Retinal pigment epithelial cell (primary cell): ENCODE data around the gene SBSN.

Experiments
- DNase-seq: peaks from one replicate; pipeline ENCODE4 v3.0.0-alpha.2; 2010; ENCODE audit warnings: low read depth
- H3K4me3 ChIP-seq: 2 replicates; pipeline ENCODE4 v1.5.1; 2011; ENCODE audit warnings: mild to moderate bottlenecking, low read length, control low read depth, moderate library complexity
- TF ChIP-seq, protein P1 (sequence below): conservative IDR thresholded peaks from 2 replicates; pipeline ENCODE4 v1.5.1; 2011; ENCODE audit warnings: low read depth, low read length, control low read depth, inconsistent platforms

The SBSN gene

DNA sequence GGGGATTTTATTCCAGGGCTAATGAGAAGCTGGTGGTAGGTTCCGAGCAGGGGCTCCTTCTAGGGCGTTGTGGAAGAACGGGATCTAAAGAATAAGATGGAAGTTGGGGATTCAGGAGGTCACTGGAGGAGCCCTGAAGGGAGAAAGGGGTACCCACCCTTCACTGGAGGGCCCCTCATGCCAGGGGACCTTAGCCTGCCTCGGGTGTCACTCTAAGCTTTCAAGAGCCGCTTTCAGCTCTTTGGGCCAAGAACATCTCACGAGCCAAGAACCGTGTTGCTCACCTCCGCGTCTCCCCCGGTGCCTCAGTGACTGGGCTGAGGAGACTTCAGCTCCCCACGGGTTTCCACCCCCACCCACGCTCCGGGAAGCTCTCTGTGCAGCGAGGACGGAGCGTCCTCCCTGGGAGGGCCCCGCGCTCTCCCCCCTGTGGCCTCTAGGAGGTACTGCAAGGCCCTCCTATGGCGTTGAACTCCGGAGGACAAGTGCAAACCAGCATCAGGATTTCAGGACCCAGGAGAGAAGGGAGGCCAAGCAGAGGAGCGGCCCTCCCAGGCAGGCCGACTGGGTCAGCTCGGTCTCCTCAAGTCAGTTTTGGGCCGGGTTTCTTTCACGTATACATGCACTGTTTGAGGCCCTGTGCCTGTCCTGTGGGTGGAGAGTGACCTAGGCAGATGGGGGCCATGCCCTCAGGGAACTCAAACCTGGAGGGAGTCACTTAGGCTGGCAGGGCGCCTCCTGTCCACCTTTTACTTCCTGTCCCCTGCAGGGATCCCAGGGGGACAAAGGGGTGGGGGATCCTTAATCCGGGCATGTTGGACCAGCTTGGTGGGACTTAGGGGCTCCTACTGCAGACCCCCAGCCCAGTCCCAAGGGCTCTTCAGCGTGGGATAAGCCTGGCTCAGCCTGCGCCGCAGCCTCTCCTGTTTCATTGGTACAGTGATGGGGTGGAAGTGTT lies 32.7 kb downstream of the SBSN start:
- no peak for DNase-seq
- H3K4me3 ChIP-seq = no peak overlapping the region
- TF ChIP-seq, protein P1, sequence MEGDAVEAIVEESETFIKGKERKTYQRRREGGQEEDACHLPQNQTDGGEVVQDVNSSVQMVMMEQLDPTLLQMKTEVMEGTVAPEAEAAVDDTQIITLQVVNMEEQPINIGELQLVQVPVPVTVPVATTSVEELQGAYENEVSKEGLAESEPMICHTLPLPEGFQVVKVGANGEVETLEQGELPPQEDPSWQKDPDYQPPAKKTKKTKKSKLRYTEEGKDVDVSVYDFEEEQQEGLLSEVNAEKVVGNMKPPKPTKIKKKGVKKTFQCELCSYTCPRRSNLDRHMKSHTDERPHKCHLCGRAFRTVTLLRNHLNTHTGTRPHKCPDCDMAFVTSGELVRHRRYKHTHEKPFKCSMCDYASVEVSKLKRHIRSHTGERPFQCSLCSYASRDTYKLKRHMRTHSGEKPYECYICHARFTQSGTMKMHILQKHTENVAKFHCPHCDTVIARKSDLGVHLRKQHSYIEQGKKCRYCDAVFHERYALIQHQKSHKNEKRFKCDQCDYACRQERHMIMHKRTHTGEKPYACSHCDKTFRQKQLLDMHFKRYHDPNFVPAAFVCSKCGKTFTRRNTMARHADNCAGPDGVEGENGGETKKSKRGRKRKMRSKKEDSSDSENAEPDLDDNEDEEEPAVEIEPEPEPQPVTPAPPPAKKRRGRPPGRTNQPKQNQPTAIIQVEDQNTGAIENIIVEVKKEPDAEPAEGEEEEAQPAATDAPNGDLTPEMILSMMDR = peak; percentile 99

DNA sequence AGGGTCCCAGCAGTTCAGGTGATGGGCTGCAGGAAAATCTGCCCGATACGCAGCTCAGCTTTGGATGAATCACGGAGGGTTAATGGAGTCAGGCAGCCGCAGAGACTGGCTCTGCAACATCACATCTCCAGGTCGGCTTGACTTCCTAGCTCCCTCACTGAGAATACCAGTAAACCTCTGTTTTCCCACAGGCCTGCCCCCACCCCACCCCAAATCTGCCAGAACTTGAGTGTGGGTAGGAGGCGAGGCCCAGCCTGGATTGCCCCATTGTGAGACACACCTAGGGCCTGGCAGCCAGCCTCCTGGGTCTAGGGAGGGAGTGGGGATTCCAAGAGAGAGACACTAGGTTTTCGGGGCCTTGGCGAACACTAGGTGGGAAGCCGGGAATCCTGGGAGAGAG lies 34.1 kb downstream of the SBSN start:
- TF ChIP-seq, protein P1 = no peak
- no peak overlapping the region for H3K4me3 ChIP-seq
- DNase-seq = no peak

DNA sequence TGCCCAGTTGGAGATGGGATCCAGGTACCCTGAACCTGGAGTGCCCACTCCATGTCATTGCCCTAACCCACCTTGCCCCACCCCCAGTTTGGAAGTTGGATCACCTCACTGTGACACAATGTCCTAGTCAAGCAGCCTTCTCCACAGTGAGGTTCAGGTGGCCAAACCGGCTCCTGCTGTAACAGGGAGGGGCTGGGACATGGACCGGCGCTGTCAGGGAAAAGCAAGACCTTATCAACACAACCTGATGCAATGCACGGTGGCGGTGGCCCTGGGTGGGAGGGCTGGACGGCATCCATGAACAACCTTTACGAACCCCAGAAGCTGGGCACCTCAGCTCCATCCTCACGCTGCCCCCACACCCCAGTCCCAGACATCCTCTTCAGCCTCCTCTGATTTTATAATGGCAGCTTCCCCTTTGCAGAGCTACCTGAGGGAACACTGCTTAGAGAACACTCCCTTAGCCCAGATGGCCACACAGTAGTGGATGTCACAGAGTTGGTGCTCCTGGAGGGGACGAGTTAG lies 36.2 kb downstream of the SBSN start:
- no peak for DNase-seq
- TF ChIP-seq, protein P1 = no peak
- H3K4me3 ChIP-seq = no peak overlapping the region

DNA sequence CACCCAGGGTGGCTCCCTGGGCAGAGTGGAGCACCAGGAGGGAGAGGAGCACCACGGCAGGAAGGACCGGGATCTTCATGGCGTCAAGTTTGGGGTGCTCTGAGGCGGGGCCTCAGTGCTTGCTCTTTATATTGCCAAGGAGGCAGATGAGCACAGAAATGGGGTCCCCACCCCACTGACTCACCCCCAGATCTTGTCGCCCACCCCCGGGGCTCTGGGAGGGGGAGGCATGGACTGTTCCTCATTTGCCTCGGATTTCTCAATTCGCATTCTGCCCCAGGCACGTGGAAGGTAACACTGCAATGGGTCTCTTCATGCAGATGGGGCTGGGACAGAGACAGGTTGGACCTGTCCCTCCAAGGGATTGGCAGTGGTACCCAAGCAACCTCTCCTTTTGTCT lies 37.7 kb downstream of the SBSN start, which contains the start of gene KRTDAP:
TSS of gene KRTDAP (minus strand) at position 101 of the 400 bp plus-strand sequence. CDS start at position 79, 22 bp downstream.
- H3K4me3 ChIP-seq = no peak within 1 kb of the TSS
- TF ChIP-seq, protein P1 = no peak
- DNase-seq = no peak

DNA sequence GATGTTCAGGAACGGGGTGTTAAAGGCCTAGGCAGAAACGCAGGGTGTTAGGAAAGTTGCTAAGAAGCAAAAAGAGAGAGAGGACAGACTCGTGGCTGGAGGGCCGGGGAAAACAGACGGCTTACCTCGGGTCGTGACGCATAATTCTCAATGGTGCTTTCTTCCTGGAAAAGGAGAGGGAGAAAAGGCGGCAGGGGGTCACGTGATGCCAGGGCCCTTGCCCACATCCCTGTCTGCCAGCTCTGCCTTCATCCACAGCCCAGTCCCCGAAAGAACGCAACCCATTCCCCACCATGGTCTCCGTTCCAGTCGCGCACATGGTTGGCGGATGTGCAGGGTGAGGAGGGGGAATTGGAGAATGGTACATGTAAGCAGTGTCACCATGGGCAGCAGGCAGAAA lies 39.4 kb downstream of the SBSN start:
- no peak overlapping the region for H3K4me3 ChIP-seq
- TF ChIP-seq, protein P1 = no peak

DNA sequence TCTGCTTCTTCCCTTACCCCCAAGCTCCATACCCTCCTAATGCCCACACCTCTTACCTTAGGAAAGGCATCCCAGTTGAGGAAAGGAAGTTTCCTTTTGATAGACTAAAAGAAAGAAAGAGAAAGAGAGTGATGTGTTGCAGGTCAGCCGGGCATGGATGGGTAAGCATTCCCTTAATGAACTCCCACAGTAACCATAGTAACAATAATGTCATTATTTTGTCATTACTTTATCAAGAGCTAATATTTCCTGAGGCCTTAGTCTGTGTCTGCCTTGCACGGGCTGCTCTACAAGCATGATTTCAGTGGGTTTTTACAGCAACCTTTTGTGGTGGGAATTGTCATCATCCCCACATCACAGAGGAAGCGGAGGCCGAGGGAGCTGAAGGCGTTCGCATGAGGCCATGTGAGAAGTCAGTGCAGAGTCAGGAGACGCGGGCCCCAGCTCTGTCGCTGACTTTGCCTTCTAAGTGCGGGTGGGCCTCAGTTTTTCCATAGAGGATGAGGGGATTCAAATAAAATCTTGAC lies 40.4 kb downstream of the SBSN start:
- no peak overlapping the region for H3K4me3 ChIP-seq
- TF ChIP-seq, protein P1 = no peak
- no peak for DNase-seq

More for the DNA sequence above, 39.4 kb downstream of the SBSN start:
- DNase-seq = no peak
